Measurements from ENCODE around the gene EGFL6.

DNA sequence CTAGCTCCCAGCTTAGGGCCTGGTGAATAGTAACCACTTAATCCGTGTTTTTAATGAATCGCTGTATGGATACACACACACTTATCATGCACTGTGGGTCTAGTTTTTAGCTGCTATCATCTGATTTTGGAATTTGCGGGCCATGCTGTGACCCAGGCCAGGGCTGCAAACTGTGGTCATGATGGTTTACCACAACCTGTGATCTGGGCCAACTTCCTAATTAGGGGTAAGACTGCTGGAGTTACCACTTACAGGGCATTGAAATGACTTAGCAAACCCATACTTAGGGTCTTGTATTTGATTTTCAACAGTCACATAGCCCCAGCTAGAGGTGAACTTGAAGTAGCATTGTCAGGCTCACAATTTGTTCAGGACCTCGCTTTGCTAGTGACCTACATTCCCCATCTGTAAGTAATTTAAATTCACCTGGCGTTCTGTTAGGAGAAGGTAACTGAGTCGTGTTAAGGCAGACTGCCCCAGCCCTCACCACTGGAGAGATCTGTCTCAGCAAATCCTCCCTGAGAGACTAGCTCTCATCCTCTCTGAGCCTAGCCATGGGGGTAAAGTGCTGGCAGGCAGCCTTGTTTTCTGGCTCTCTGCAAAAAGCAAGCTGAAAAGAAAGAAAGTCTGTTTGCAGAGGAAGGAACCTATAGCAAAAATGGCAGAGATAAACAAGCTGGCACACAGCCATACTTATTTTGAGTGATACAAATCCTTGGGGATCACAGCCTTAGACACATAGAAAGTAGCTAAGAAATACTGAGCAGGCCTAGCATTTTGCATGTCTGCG is 33.8 kb upstream of the EGFL6 start:
- no peak for TF ChIP-seq EZH2 (IDR thresholded peaks at IDR 0.05; ENCODE audit: insufficient read depth, poor library complexity, severe bottlenecking)
- no peak for TF ChIP-seq EZH2phosphoT487 (IDR thresholded peaks at IDR 0.05; ENCODE audit: insufficient read depth, low read depth)

Measured in GM23248 (cell line).